Peyer's patch (tissue), 4 donors: ENCODE measurements around the gene OXT. TPM values are rescaled to one million over a fixed set of nuclear protein-coding genes. Genes with fewer than 3 reads are reported as not detected.
A peak's percentile ranks its signal among the peaks of the same experiment; 100 is the strongest.

ENCODE experiments used
- DNase-seq, 3 donors: peaks; one replicate each; pipeline ENCODE4 v3.0.0-alpha.2; 2017 to 2019
- H3K27ac ChIP-seq, 4 donors: fragments of 200-600 bp; sonication (generic); one replicate each; pipeline ENCODE4 v1.5.1; 2016 to 2019
- H3K27me3 ChIP-seq, 2 donors: fragments of 200-600 bp; sonication (generic); one replicate each; pipeline ENCODE4 v1.5.1; 2019
- H3K36me3 ChIP-seq, 3 donors: fragments of 200-600 bp; sonication (generic); one replicate each; pipeline ENCODE4 v1.5.1; 2016 to 2019
- H3K4me1 ChIP-seq, 4 donors: fragments of 200-600 bp; sonication (generic); one replicate each; pipeline ENCODE4 v1.5.1; 2016 to 2019
- H3K4me3 ChIP-seq, 4 donors: fragments of 200-600 bp; sonication (generic); 1 replicate in 3 of 4; 2 replicates in 1 of 4; pipeline ENCODE4 v1.5.1; 2016 to 2019; ENCODE audit warnings: mild to moderate bottlenecking in 1 of 4
- H3K9me3 ChIP-seq, 4 donors: fragments of 200-600 bp; sonication (generic); one replicate each; pipeline ENCODE4 v1.5.1; 2016 to 2019; ENCODE audit warnings: mild to moderate bottlenecking in 1 of 4
- POLR2A ChIP-seq, 2 donors: fragments of 450-650 bp; IDR thresholded peaks; one replicate each; pipeline ENCODE4 v1.5.1; 2017; ENCODE audit warnings: antibody characterized with exemption in 2 of 2, mild to moderate bottlenecking in 2 of 2, moderate library complexity in 2 of 2
- total RNA-seq, 4 donors: library from RNA; depleted of rRNA; stranded (reverse); fragments of >200 nt; gene quantifications; one replicate each; pipeline ENCODE4 v1.1.0, GENCODE V29; 2016
- TF ChIP-seq, protein P1 (sequence below), 6 experiments: fragments of 450-650 bp in 4 of 6; fragments of 200-600 bp in 2 of 6; sonication (generic) in 1 of 6; IDR thresholded peaks; one replicate each; pipeline ENCODE4 v1.5.1; 2017 to 2019; ENCODE audit warnings: antibody characterized with exemption in 6 of 6, mild to moderate bottlenecking in 3 of 6, moderate library complexity in 1 of 6

OXT gene
- total RNA-seq, 4 donors from 2014 or later = 9.3 TPM; not detected in 3

DNA sequence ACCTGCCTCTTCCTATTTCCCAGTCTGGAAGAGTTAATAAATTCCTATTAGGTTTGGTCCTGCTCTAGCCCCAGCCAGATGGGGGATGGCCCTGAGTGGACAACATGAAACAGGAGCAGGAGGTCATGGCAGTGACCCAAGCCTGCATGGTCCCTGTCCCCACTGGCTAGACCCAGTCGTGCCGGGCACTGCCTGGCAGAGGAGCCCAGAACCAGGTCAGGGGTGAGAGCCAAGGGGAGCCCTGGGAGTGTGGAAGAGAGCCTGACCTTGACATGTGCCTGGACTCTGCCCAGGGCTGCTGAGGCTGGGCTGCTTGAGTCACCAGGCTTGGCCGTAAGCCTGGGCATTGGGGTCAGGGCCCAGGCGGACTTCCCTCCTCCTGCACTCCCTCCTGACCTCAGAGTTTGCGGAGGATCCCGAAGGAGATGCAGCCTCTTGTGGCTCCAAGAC is 9.5 kb downstream of the OXT start:
- DNase-seq = no peak
- no peak overlapping the region for H3K27ac ChIP-seq
- no peak overlapping the region for H3K4me3 ChIP-seq
- H3K4me1 ChIP-seq = peaks cover 0 to 24% (median 10%) of the 10 kb centered on the region in 4 donors
- TF ChIP-seq POLR2A (IDR thresholded peaks at IDR 0.05) = no peak
- TF ChIP-seq, protein P1, sequence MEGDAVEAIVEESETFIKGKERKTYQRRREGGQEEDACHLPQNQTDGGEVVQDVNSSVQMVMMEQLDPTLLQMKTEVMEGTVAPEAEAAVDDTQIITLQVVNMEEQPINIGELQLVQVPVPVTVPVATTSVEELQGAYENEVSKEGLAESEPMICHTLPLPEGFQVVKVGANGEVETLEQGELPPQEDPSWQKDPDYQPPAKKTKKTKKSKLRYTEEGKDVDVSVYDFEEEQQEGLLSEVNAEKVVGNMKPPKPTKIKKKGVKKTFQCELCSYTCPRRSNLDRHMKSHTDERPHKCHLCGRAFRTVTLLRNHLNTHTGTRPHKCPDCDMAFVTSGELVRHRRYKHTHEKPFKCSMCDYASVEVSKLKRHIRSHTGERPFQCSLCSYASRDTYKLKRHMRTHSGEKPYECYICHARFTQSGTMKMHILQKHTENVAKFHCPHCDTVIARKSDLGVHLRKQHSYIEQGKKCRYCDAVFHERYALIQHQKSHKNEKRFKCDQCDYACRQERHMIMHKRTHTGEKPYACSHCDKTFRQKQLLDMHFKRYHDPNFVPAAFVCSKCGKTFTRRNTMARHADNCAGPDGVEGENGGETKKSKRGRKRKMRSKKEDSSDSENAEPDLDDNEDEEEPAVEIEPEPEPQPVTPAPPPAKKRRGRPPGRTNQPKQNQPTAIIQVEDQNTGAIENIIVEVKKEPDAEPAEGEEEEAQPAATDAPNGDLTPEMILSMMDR (IDR thresholded peaks at IDR 0.05) = no peak
- peaks cover 0 to 19% of the 10 kb centered on the region in 2 donors for H3K27me3 ChIP-seq
- no peaks in the 10 kb centered on the region for H3K36me3 ChIP-seq
- H3K9me3 ChIP-seq = no peaks in the 10 kb centered on the region

DNA sequence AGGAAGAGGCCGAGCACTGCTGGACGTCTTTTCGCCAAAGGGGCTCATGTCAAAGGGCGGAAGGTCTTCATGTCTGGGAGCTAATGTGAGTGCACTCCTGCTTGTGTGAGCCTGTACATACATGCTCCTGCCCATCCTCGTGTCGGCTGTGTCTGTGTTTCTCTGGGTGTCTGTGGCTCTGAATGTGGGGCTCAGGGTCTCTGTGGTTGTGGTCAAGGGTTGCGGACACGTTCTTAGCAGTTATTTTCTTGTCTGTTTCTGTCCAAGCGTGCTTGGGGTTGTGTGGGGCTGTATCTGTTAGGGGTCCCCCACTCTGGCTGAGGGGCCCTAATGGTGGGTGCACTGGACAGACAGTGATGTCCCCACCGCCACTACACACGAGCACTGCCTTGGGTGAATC is 10.2 kb downstream of the OXT start:
- TF ChIP-seq, protein P1 (IDR thresholded peaks at IDR 0.05) = no peak
- no peak for TF ChIP-seq POLR2A (IDR thresholded peaks at IDR 0.05)
- Histone ChIP-seq H3K27ac (no peak overlapping the region), H3K27me3 (peaks cover 0 to 19% of the 10 kb centered on the region in 2 donors), H3K4me1 (peaks cover 0 to 24% (median 10%) of the 10 kb centered on the region in 4 donors), H3K4me3 (no peak overlapping the region), H3K36me3 (no peaks in the 10 kb centered on the region), H3K9me3 (no peaks in the 10 kb centered on the region)
- DNase-seq = no peak

DNA sequence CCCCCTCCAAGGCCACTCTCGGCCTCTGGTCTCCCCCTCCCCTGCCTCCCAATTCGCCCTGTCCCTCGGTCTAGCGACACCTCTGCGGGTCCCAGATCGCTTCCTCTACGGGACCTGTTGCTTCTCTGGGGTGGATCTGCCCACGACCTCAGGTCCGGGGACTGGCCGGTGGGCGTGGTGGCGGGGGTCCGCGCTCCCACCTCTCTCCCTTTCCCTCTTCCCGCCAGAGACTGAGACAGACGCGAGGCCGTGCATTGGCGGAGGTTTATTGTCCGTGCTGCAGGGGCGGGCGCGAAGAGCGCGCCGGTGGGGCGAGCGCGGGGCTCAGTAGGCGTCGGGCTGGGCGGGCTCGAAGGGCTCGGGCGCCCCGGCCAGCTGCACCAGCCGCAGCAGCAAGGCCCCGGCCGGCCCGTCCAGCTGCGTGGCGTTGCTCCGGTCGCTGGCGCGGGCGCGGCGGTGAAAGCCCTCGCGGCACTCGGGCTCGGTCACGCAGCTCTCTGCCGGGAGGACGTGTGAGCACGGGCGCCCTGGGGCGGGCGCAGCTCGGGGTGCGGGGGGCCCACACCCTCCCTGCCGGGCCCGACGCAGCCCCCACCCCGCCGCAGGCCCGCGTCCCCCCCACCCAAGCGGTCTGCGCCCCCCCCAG is 11.0 kb downstream of the OXT start:
- TF ChIP-seq POLR2A (IDR thresholded peaks at IDR 0.05) = no peak
- TF ChIP-seq, protein P1 (IDR thresholded peaks at IDR 0.05) = no peak
- peaks cover 0 to 19% of the 10 kb centered on the region in 2 donors for H3K27me3 ChIP-seq
- no peak for DNase-seq
- no peak overlapping the region for H3K27ac ChIP-seq
- peak overlapping the region; percentile 15 to 51 (median 43) for H3K4me3 ChIP-seq
- no peaks in the 10 kb centered on the region for H3K36me3 ChIP-seq
- H3K4me1 ChIP-seq = peaks cover 0 to 24% (median 10%) of the 10 kb centered on the region in 4 donors
- no peaks in the 10 kb centered on the region for H3K9me3 ChIP-seq

DNA sequence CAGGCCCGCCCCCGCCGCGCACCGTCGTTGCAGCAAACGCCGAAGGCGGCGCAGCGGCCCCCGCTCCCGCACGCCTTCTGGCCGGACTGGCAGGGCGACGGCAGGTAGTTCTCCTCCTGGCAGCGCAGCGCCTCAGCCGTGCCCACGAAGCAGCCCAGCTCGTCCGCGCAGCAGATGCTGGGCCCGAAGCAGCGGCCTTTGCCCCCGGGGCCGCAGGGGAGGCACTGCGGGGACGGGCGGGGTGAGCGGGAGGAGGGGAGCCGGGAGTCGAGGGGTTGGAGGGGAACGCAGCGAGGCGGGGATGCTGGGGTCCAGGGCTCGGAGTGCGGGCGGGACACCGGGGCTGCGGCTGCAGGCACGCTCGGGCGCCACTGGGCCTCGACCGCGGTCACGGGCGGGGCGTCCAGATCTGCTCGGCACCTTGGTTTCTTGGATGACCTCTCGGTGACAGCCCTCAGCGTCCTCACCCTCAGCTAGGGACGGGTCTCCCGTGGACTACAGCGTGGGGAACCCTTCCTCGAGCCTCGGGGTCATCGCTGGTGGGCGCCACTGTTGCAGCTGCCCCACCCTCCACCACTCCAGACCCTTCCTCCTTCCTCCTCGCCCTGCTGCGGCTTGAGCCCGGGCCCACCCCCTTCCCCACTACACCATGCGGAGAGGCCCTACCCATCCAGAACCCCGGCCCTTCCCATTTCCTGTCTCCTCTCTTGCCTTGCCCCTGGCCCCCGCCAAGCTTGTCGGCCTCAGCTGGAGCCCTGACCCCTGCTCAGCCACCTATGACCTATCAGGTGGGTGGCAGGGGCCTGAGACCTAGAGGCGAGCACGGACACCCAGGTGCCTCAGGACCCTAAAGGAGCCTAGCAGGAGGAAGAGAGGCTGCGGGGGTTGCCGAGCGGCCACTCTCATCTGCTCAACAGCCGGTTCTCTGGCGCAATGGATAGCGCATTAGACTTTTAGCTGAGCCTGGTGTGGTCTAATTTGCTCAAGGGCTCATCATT is 11.8 kb downstream of the OXT start:
- H3K9me3 ChIP-seq = no peaks in the 10 kb centered on the region
- no peak for DNase-seq
- H3K27me3 ChIP-seq = peaks cover 0 to 19% of the 10 kb centered on the region in 2 donors
- H3K4me3 ChIP-seq = peak overlapping the region; percentile 15 to 51 (median 43)
- no peaks in the 10 kb centered on the region for H3K36me3 ChIP-seq
- no peak overlapping the region for H3K27ac ChIP-seq
- peaks cover 0 to 24% (median 10%) of the 10 kb centered on the region in 4 donors for H3K4me1 ChIP-seq
- TF ChIP-seq, protein P1 (IDR thresholded peaks at IDR 0.05) = no peak
- no peak for TF ChIP-seq POLR2A (IDR thresholded peaks at IDR 0.05)

DNA sequence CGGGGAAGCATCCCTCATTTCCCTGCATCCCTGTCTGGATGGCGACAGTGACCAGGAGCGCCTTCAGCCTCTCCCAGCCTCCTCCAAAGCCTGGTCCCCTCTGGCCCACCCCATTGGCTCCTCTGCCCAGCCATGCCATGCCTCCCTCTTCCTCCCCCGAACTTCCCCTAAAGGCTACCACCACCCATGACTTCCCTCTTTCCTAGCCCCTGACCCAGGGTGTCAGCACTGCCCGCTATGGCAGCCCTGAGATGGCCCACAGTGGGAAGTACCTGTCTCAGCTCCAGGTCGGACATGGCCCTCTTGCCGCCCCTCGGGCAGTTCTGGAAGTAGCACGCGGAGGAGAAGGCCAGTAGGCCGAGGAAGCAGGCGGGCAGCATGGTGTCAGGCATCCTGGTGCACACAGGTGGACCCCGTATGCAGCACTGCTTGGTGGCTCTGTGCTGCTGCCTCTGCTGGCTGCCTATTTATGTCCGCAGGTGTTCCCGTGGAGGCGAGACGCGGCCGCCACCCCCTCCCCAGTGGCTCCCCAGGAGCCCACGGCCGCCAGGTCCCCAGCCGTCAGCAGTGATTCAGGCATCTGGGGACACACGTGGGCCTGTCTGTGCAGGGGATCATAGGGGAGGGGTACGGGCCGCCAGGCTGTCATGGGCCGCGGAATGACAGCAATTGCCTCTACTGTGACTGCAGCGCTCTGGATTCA is 13.0 kb downstream of the OXT start, which contains the start of gene AVP:
Gene AVP, minus strand, starts transcription at position 442 of the 703 bp plus-strand sequence. Its CDS starts 50 bp downstream, at position 392.
- Histone ChIP-seq H3K27ac (no peak within 1 kb of the TSS), H3K4me1 (peaks cover 0 to 24% (median 10%) of the 10 kb centered on the region in 4 donors), H3K27me3 (peaks cover 0 to 19% of the 10 kb centered on the region in 2 donors), H3K36me3 (no peaks in the 10 kb centered on the region), H3K4me3 (no peak within 1 kb of the TSS), H3K9me3 (no peaks in the 10 kb centered on the region)
- peak in 1 of 3 donors; percentile 40 for DNase-seq
- TF ChIP-seq, protein P1 (IDR thresholded peaks at IDR 0.05) = no peak
- TF ChIP-seq POLR2A (IDR thresholded peaks at IDR 0.05) = no peak
